PC-9 (cell line): ENCODE results near the gene KLHL14. TPM values are rescaled to one million over a fixed set of nuclear protein-coding genes. Genes with fewer than 3 reads are reported as not detected.

ENCODE experiments used
- BruUV-seq: library from RNA; stranded (reverse); fragments of 400-500 nt; replicated peaks from 2 replicates; lab custom pipeline; 2021; lab: Mats Ljungman, UMichigan
- CTCF ChIA-PET: fragments of 300-600 bp; sonication (Branson Sonifier 250); formaldehyde crosslinking; loops from one replicate; lab custom pipeline; 2022; ENCODE audit warnings: antibody characterized with exemption; lab: Charles Lee
- POLR2A ChIA-PET: fragments of 300-600 bp; sonication (Branson Sonifier 250); formaldehyde crosslinking; loops from one replicate; lab custom pipeline; 2022; ENCODE audit warnings: antibody characterized with exemption; ENCODE audit not compliant: unreplicated experiment; lab: Charles Lee
- DNase-seq, 2 experiments: peaks; one replicate each; pipeline versions ENCODE4 v3.0.0 to v3.0.0-alpha.2; 2015 to 2022; ENCODE audit warnings: mixed read lengths in 1 of 2
- H2AFZ ChIP-seq: fragments of 200-600 bp; sonication (generic); 2 replicates; pipeline ENCODE4 v1.8.1; 2017; ENCODE audit warnings: antibody characterized with exemption
- H3F3A ChIP-seq: fragments of 200-600 bp; sonication (generic); 2 replicates; pipeline ENCODE4 v1.8.1; 2017; ENCODE audit warnings: antibody characterized with exemption, mild to moderate bottlenecking, low read depth; ENCODE audit not compliant: insufficient read depth
- H3K27ac ChIP-seq: fragments of 200-600 bp; sonication (generic); 2 replicates; pipeline ENCODE4 v1.6.1; 2016; ENCODE audit warnings: mixed run types
- H3K27me3 ChIP-seq: fragments of 200-600 bp; sonication (generic); 2 replicates; pipeline ENCODE4 v1.6.1; 2016; ENCODE audit warnings: low read depth, mixed run types; ENCODE audit not compliant: insufficient read depth
- H3K36me3 ChIP-seq: fragments of 200-600 bp; sonication (generic); 2 replicates; pipeline ENCODE4 v1.6.1; 2016; ENCODE audit warnings: low read depth, mixed run types
- H3K4me1 ChIP-seq: fragments of 200-600 bp; sonication (generic); replicated peaks from 2 replicates; pipeline ENCODE4 v1.6.1; 2016; ENCODE audit warnings: mixed run types; ENCODE audit not compliant: insufficient read depth
- H3K4me2 ChIP-seq: fragments of 200-600 bp; sonication (generic); 2 replicates; pipeline ENCODE4 v1.6.1; 2017; ENCODE audit warnings: mixed run types
- H3K4me3 ChIP-seq: fragments of 200-600 bp; sonication (generic); 2 replicates; pipeline ENCODE4 v1.6.1; 2016; ENCODE audit warnings: mixed run types
- H3K79me2 ChIP-seq: fragments of 200-600 bp; sonication (generic); 2 replicates; pipeline ENCODE4 v1.6.1; 2017; ENCODE audit warnings: low read depth, mixed run types
- H3K9me2 ChIP-seq: fragments of 200-600 bp; sonication (generic); 2 replicates; pipeline ENCODE4 v1.8.1; 2017; ENCODE audit warnings: mild to moderate bottlenecking; ENCODE audit not compliant: insufficient read depth
- H3K9me3 ChIP-seq: fragments of 200-600 bp; sonication (generic); 2 replicates; pipeline ENCODE4 v1.8.1; 2016; ENCODE audit warnings: low read depth; ENCODE audit not compliant: insufficient read depth
- H4K20me1 ChIP-seq: fragments of 200-600 bp; sonication (generic); 2 replicates; pipeline ENCODE4 v1.8.1; 2017; ENCODE audit not compliant: insufficient read depth
- CTCF ChIP-seq: fragments of 200-600 bp; sonication (generic); conservative IDR thresholded peaks from 2 replicates; pipeline ENCODE4 v1.6.1; 2017; ENCODE audit warnings: mixed run types, antibody characterized with exemption, mild to moderate bottlenecking, moderate library complexity
- EZH2 ChIP-seq: fragments of 200-600 bp; sonication (generic); IDR thresholded peaks from 2 replicates; pipeline ENCODE4 v1.8.0; 2017; ENCODE audit warnings: antibody characterized with exemption, low read depth
- intact Hi-C: fragments of 100-400 bp; cut with micrococcal nuclease; formaldehyde crosslinking; loops from one replicate; pipeline ENCODE4 v1.10.0; 2022; ENCODE audit not compliant: unreplicated experiment
- total RNA-seq: library from RNA; stranded (reverse); gene quantifications from 2 replicates; pipeline ENCODE4 v1.2.3, GENCODE V29; 2021

The KLHL14 gene
- total RNA-seq, 1 experiment from 2014 or later, result not detected

- no peak overlapping the region for H3K27ac ChIP-seq
- intact Hi-C loops, result no loop called here
- no peak for DNase-seq
- no peak overlapping the region for H3K4me2 ChIP-seq
- CTCF ChIA-PET, result no interaction called here
- H2AFZ ChIP-seq, result no peak overlapping the region
- no peaks in the 10 kb centered on the region for H3K27me3 ChIP-seq
- no peaks in the 10 kb centered on the region for H3K36me3 ChIP-seq
- no peaks in the 10 kb centered on the region for H3F3A ChIP-seq
- no peaks in the 10 kb centered on the region for H3K4me1 ChIP-seq
- H3K9me3 ChIP-seq, result no peaks in the 10 kb centered on the region
- POLR2A ChIA-PET, result no interaction called here
- no peaks in the 10 kb centered on the region for H3K9me2 ChIP-seq
- H4K20me1 ChIP-seq, result no peaks in the 10 kb centered on the region
- no TSS peak for BruUV-seq
- H3K4me3 ChIP-seq, result no peak overlapping the region
- H3K79me2 ChIP-seq, result no peaks in the 10 kb centered on the region
- TF ChIP-seq EZH2 (no peak), CTCF (no peak)
Observed at GRCh38 chr18:32763293-32763692, 9.5 kb downstream of the KLHL14 start.

GRCh38 chr18:32761231-32761630 lies 11.6 kb downstream of the KLHL14 start:
- no peaks in the 10 kb centered on the region for H3K27me3 ChIP-seq
- no peaks in the 10 kb centered on the region for H3K9me2 ChIP-seq
- no peak for TF ChIP-seq CTCF
- no peak for TF ChIP-seq EZH2
- intact Hi-C loops, result no loop called here
- no peaks in the 10 kb centered on the region for H3K79me2 ChIP-seq
- no peaks in the 10 kb centered on the region for H3K9me3 ChIP-seq
- no peak overlapping the region for H3K4me3 ChIP-seq
- H3K4me2 ChIP-seq, result no peak overlapping the region
- H4K20me1 ChIP-seq, result no peaks in the 10 kb centered on the region
- BruUV-seq, result no TSS peak
- ChIA-PET CTCF (no interaction called here), POLR2A (no interaction called here)
- H3K36me3 ChIP-seq, result no peaks in the 10 kb centered on the region
- no peak overlapping the region for H3K27ac ChIP-seq
- H2AFZ ChIP-seq, result no peak overlapping the region
- H3K4me1 ChIP-seq, result no peaks in the 10 kb centered on the region
- H3F3A ChIP-seq, result no peaks in the 10 kb centered on the region
- DNase-seq, result no peak

GRCh38 chr18:32760391-32760790 lies 12.4 kb downstream of the KLHL14 start:
- CTCF ChIA-PET, result no interaction called here
- H3K4me1 ChIP-seq, result no peaks in the 10 kb centered on the region
- TF ChIP-seq EZH2, result no peak
- no peak for TF ChIP-seq CTCF
- no peaks in the 10 kb centered on the region for H3K9me3 ChIP-seq
- no TSS peak for BruUV-seq
- H3K27me3 ChIP-seq, result no peaks in the 10 kb centered on the region
- no peak overlapping the region for H2AFZ ChIP-seq
- no peaks in the 10 kb centered on the region for H4K20me1 ChIP-seq
- no peaks in the 10 kb centered on the region for H3F3A ChIP-seq
- intact Hi-C loops, result no loop called here
- POLR2A ChIA-PET, result no interaction called here
- no peak overlapping the region for H3K4me3 ChIP-seq
- no peak for DNase-seq
- no peaks in the 10 kb centered on the region for H3K9me2 ChIP-seq
- H3K27ac ChIP-seq, result no peak overlapping the region
- no peaks in the 10 kb centered on the region for H3K79me2 ChIP-seq
- H3K36me3 ChIP-seq, result no peaks in the 10 kb centered on the region
- H3K4me2 ChIP-seq, result no peak overlapping the region
